Measurements from ENCODE around the gene NLGN1. TPM values are rescaled to one million over a fixed set of nuclear protein-coding genes. Genes with fewer than 3 reads are reported as not detected.

The NLGN1 gene
- total and polyA plus RNA-seq, 2 of the 8 experiments (the other 6 are each of a cell fraction or from before 2014, with no cell fraction given), result 7.8 to 14.8 TPM

GRCh38 chr3:174111776-174112175 lies 714.2 kb downstream of the NLGN1 start:
- no peak overlapping the region for H3K9ac ChIP-seq (replicated peaks in 1 of 4; ENCODE audit: extremely low read depth in 1 of 4, low read depth in 3 of 4, low read length in 3 of 4)
- H4K91ac ChIP-seq (replicated peaks; ENCODE audit: insufficient read length, low read length), result no peak overlapping the region
- no peak for TF ChIP-seq EP300 (IDR thresholded peaks at IDR 0.05; ENCODE audit: borderline replicate concordance in 1 of 2, low read depth in 2 of 2, low read length in 2 of 2)
- TF ChIP-seq CHD2 (IDR thresholded peaks at IDR 0.05; ENCODE audit: low read length), result no peak
- no peak for TF ChIP-seq JUND (IDR thresholded peaks at IDR 0.05; ENCODE audit: low read length)
- no peak for TF ChIP-seq GABPA (IDR thresholded peaks at IDR 0.05; ENCODE audit: borderline replicate concordance, insufficient read depth, low read length)
- TF ChIP-seq SUZ12 (IDR thresholded peaks at IDR 0.05; ENCODE audit: low read length), result no peak
- no peak for TF ChIP-seq TEAD4 (IDR thresholded peaks at IDR 0.05; ENCODE audit: low read depth, low read length)
- TF ChIP-seq SIX5 (IDR thresholded peaks at IDR 0.05; ENCODE audit: low read depth, low read length), result no peak
- TF ChIP-seq, protein P1, sequence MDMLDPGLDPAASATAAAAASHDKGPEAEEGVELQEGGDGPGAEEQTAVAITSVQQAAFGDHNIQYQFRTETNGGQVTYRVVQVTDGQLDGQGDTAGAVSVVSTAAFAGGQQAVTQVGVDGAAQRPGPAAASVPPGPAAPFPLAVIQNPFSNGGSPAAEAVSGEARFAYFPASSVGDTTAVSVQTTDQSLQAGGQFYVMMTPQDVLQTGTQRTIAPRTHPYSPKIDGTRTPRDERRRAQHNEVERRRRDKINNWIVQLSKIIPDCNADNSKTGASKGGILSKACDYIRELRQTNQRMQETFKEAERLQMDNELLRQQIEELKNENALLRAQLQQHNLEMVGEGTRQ (IDR thresholded peaks at IDR 0.05; ENCODE audit: low read length), result no peak
- no peak for TF ChIP-seq TCF12 (IDR thresholded peaks at IDR 0.05; ENCODE audit: low read depth, low read length)
- no peak overlapping the region for H2BK12ac ChIP-seq (ENCODE audit: low read depth, low read length)
- H2BK5ac ChIP-seq (ENCODE audit: low read depth, low read length), result no peak overlapping the region
- no peaks in the 10 kb centered on the region for H3K9me3 ChIP-seq (ENCODE audit: insufficient read depth in 2 of 2, low read depth in 1 of 2, low read length in 1 of 2)
- H3K4me2 ChIP-seq (ENCODE audit: insufficient read depth in 1 of 2, low read depth in 2 of 2, low read length in 2 of 2), result no peak overlapping the region
- H3K79me2 ChIP-seq (ENCODE audit: control insufficient read depth in 1 of 2, insufficient read depth in 2 of 2, low read length in 2 of 2), result no peaks in the 10 kb centered on the region
- no peaks in the 10 kb centered on the region for H4K20me1 ChIP-seq (replicated peaks in 1 of 2; ENCODE audit: control insufficient read depth in 1 of 2, insufficient read depth in 2 of 2, low read length in 2 of 2)
- no peaks in the 10 kb centered on the region for H3K27me3 ChIP-seq (replicated peaks in 1 of 4; ENCODE audit: control insufficient read depth in 3 of 4, extremely low read depth in 1 of 4, insufficient read depth in 3 of 4, low read length in 3 of 4)
- H2BK15ac ChIP-seq (ENCODE audit: low read length), result no peak overlapping the region
- H3K23ac ChIP-seq (ENCODE audit: insufficient read length), result no peak overlapping the region
- no peak for FAIRE-seq
- H3K79me1 ChIP-seq (ENCODE audit: low read depth, low read length), result no peaks in the 10 kb centered on the region
- H3K36me3 ChIP-seq (ENCODE audit: control insufficient read depth in 2 of 4, insufficient read depth in 4 of 4, low read length in 3 of 4), result no peaks in the 10 kb centered on the region
- H3K4ac ChIP-seq (replicated peaks; ENCODE audit: insufficient read length, low read depth, low read length), result no peak overlapping the region
- 84% methylated on average over 2 of the region's 2 CpGs; no CpG with 5 or more reads in 1 of the 2 experiments for WGBS, 2 experiments (ENCODE audit: extremely low coverage in 1 of 2, insufficient coverage in 1 of 2, insufficient read length in 1 of 2, insufficient replicate concordance in 2 of 2, low coverage in 1 of 2, low lambda C conversion rate in 2 of 2, missing lambda C conversion rate in 1 of 2)
- no peak overlapping the region for H2AK5ac ChIP-seq (ENCODE audit: low read depth, low read length)
- H2BK20ac ChIP-seq (ENCODE audit: low read length), result no peak overlapping the region
- ChIA-PET CTCF (ENCODE audit: partially characterized antibody) (no interaction called here), POLR2A (ENCODE audit: partially characterized antibody) (no interaction called here)
- no peaks in the 10 kb centered on the region for H3K4me1 ChIP-seq (replicated peaks in 1 of 4; ENCODE audit: control insufficient read depth in 3 of 4, insufficient read depth in 4 of 4, low read length in 3 of 4)
- no peak overlapping the region for H4K5ac ChIP-seq (ENCODE audit: insufficient read length, low read depth, low read length)
- H3K14ac ChIP-seq (ENCODE audit: insufficient read length), result no peak overlapping the region
- no peak overlapping the region for H2BK120ac ChIP-seq (replicated peaks; ENCODE audit: low read depth, low read length)
- DNase-seq (ENCODE audit: low read depth in 1 of 2, low spot score in 2 of 2), result no peak
- H3K56ac ChIP-seq (replicated peaks; ENCODE audit: insufficient read length, low read depth, low read length), result no peak overlapping the region
- no peak overlapping the region for H3K27ac ChIP-seq (ENCODE audit: low read depth, low read length)
- no peak overlapping the region for H4K8ac ChIP-seq (ENCODE audit: extremely low read depth, insufficient read depth, low read length)
- no peaks in the 10 kb centered on the region for H3K23me2 ChIP-seq (ENCODE audit: low read depth, low read length)
- no peak overlapping the region for H3K4me3 ChIP-seq (ENCODE audit: extremely low read depth in 1 of 4, insufficient read depth in 2 of 4, low read depth in 3 of 4, low read length in 4 of 4)
- no peak overlapping the region for H3K18ac ChIP-seq (ENCODE audit: extremely low read depth, low read length)
- no peak overlapping the region for H2AFZ ChIP-seq (ENCODE audit: low read length)
